Measurements from ENCODE around the gene ALLC.

The ALLC gene

GRCh38 chr2:3672861-3673678, 15.1 kb downstream of the ALLC start:
- no peaks in the 10 kb centered on the region for H3K4me1 ChIP-seq (ENCODE audit: control insufficient read depth, insufficient read depth, low read length)
- DNase-seq (ENCODE audit: low read depth), result no peak
- H3K9me3 ChIP-seq (ENCODE audit: control insufficient read depth, low read length), result no peaks in the 10 kb centered on the region
- H3K27me3 ChIP-seq (replicated peaks; ENCODE audit: control insufficient read depth, insufficient read depth, low read length), result peaks cover 6% of the 10 kb centered on the region
- H3K9ac ChIP-seq (ENCODE audit: low read length), result no peak overlapping the region
- H3K36me3 ChIP-seq (ENCODE audit: control insufficient read depth, insufficient read depth, low read length, severe bottlenecking), result no peaks in the 10 kb centered on the region
- H3K4me3 ChIP-seq (ENCODE audit: low read length), result no peak overlapping the region

- H3K36me3 ChIP-seq (ENCODE audit: control insufficient read depth, insufficient read depth, low read length, severe bottlenecking), result no peaks in the 10 kb centered on the region
- H3K4me3 ChIP-seq (ENCODE audit: low read length), result no peak overlapping the region
- no peaks in the 10 kb centered on the region for H3K9me3 ChIP-seq (ENCODE audit: control insufficient read depth, low read length)
- H3K27me3 ChIP-seq (replicated peaks; ENCODE audit: control insufficient read depth, insufficient read depth, low read length), result peaks cover 10% of the 10 kb centered on the region
- H3K9ac ChIP-seq (ENCODE audit: low read length), result no peak overlapping the region
- no peaks in the 10 kb centered on the region for H3K4me1 ChIP-seq (ENCODE audit: control insufficient read depth, insufficient read depth, low read length)
- no peak for DNase-seq (ENCODE audit: low read depth)
These were observed 16.3 kb downstream of the ALLC start for GRCh38 chr2:3674066-3674845.

GRCh38 chr2:3675687-3676086, 17.7 kb downstream of the ALLC start:
- DNase-seq (ENCODE audit: low read depth), result no peak
- Histone ChIP-seq H3K9ac (ENCODE audit: low read length) (no peak overlapping the region), H3K4me1 (ENCODE audit: control insufficient read depth, insufficient read depth, low read length) (no peaks in the 10 kb centered on the region), H3K9me3 (ENCODE audit: control insufficient read depth, low read length) (no peaks in the 10 kb centered on the region), H3K4me3 (ENCODE audit: low read length) (no peak overlapping the region), H3K27me3 (replicated peaks; ENCODE audit: control insufficient read depth, insufficient read depth, low read length) (peaks cover 18% of the 10 kb centered on the region), H3K36me3 (ENCODE audit: control insufficient read depth, insufficient read depth, low read length, severe bottlenecking) (no peaks in the 10 kb centered on the region)

- Histone ChIP-seq H3K36me3 (ENCODE audit: control insufficient read depth, insufficient read depth, low read length, severe bottlenecking) (no peaks in the 10 kb centered on the region), H3K9me3 (ENCODE audit: control insufficient read depth, low read length) (no peaks in the 10 kb centered on the region), H3K9ac (ENCODE audit: low read length) (no peak overlapping the region), H3K4me1 (ENCODE audit: control insufficient read depth, insufficient read depth, low read length) (no peaks in the 10 kb centered on the region), H3K27me3 (replicated peaks; ENCODE audit: control insufficient read depth, insufficient read depth, low read length) (peaks cover 12% of the 10 kb centered on the region), H3K4me3 (ENCODE audit: low read length) (no peak overlapping the region)
- DNase-seq (ENCODE audit: low read depth), result no peak
These were observed 19.4 kb downstream of the ALLC start for GRCh38 chr2:3677436-3677835.

- no peak for DNase-seq (ENCODE audit: low read depth)
- Histone ChIP-seq H3K4me1 (ENCODE audit: control insufficient read depth, insufficient read depth, low read length) (no peaks in the 10 kb centered on the region), H3K4me3 (ENCODE audit: low read length) (no peak overlapping the region), H3K27me3 (replicated peaks; ENCODE audit: control insufficient read depth, insufficient read depth, low read length) (peaks cover 12% of the 10 kb centered on the region), H3K36me3 (ENCODE audit: control insufficient read depth, insufficient read depth, low read length, severe bottlenecking) (no peaks in the 10 kb centered on the region), H3K9me3 (ENCODE audit: control insufficient read depth, low read length) (no peaks in the 10 kb centered on the region), H3K9ac (ENCODE audit: low read length) (no peak overlapping the region)
These were observed 20.2 kb downstream of the ALLC start for GRCh38 chr2:3678212-3678611.

GRCh38 chr2:3679180-3679579, 21.2 kb downstream of the ALLC start:
- H3K4me1 ChIP-seq (ENCODE audit: control insufficient read depth, insufficient read depth, low read length), result no peaks in the 10 kb centered on the region
- no peak overlapping the region for H3K9ac ChIP-seq (ENCODE audit: low read length)
- no peaks in the 10 kb centered on the region for H3K9me3 ChIP-seq (ENCODE audit: control insufficient read depth, low read length)
- H3K4me3 ChIP-seq (ENCODE audit: low read length), result no peak overlapping the region
- no peaks in the 10 kb centered on the region for H3K36me3 ChIP-seq (ENCODE audit: control insufficient read depth, insufficient read depth, low read length, severe bottlenecking)
- peaks cover 12% of the 10 kb centered on the region for H3K27me3 ChIP-seq (replicated peaks; ENCODE audit: control insufficient read depth, insufficient read depth, low read length)
- DNase-seq (ENCODE audit: low read depth), result no peak

- DNase-seq (ENCODE audit: low read depth), result no peak
- no peak overlapping the region for H3K9ac ChIP-seq (ENCODE audit: low read length)
- peaks cover 12% of the 10 kb centered on the region for H3K27me3 ChIP-seq (replicated peaks; ENCODE audit: control insufficient read depth, insufficient read depth, low read length)
- no peaks in the 10 kb centered on the region for H3K36me3 ChIP-seq (ENCODE audit: control insufficient read depth, insufficient read depth, low read length, severe bottlenecking)
- H3K4me3 ChIP-seq (ENCODE audit: low read length), result no peak overlapping the region
- H3K9me3 ChIP-seq (ENCODE audit: control insufficient read depth, low read length), result no peaks in the 10 kb centered on the region
- H3K4me1 ChIP-seq (ENCODE audit: control insufficient read depth, insufficient read depth, low read length), result no peaks in the 10 kb centered on the region
These were observed 21.8 kb downstream of the ALLC start for GRCh38 chr2:3679616-3680393.

GRCh38 chr2:3680548-3681345, 22.7 kb downstream of the ALLC start:
- Histone ChIP-seq H3K4me1 (ENCODE audit: control insufficient read depth, insufficient read depth, low read length) (no peaks in the 10 kb centered on the region), H3K27me3 (replicated peaks; ENCODE audit: control insufficient read depth, insufficient read depth, low read length) (peaks cover 12% of the 10 kb centered on the region), H3K9ac (ENCODE audit: low read length) (no peak overlapping the region), H3K36me3 (ENCODE audit: control insufficient read depth, insufficient read depth, low read length, severe bottlenecking) (no peaks in the 10 kb centered on the region), H3K9me3 (ENCODE audit: control insufficient read depth, low read length) (no peaks in the 10 kb centered on the region), H3K4me3 (ENCODE audit: low read length) (no peak overlapping the region)
- DNase-seq (ENCODE audit: low read depth), result no peak

- peaks cover 4% of the 10 kb centered on the region for H3K9me3 ChIP-seq (ENCODE audit: control insufficient read depth, low read length)
- no peak overlapping the region for H3K4me3 ChIP-seq (ENCODE audit: low read length)
- DNase-seq (ENCODE audit: low read depth), result no peak
- H3K27me3 ChIP-seq (replicated peaks; ENCODE audit: control insufficient read depth, insufficient read depth, low read length), result peaks cover 12% of the 10 kb centered on the region
- no peak overlapping the region for H3K9ac ChIP-seq (ENCODE audit: low read length)
- no peaks in the 10 kb centered on the region for H3K4me1 ChIP-seq (ENCODE audit: control insufficient read depth, insufficient read depth, low read length)
- H3K36me3 ChIP-seq (ENCODE audit: control insufficient read depth, insufficient read depth, low read length, severe bottlenecking), result no peaks in the 10 kb centered on the region
These were observed 23.6 kb downstream of the ALLC start for GRCh38 chr2:3681625-3682024.

- DNase-seq (ENCODE audit: low read depth), result no peak
- Histone ChIP-seq H3K9ac (ENCODE audit: low read length) (no peak overlapping the region), H3K27me3 (replicated peaks; ENCODE audit: control insufficient read depth, insufficient read depth, low read length) (peaks cover 12% of the 10 kb centered on the region), H3K36me3 (ENCODE audit: control insufficient read depth, insufficient read depth, low read length, severe bottlenecking) (no peaks in the 10 kb centered on the region), H3K9me3 (ENCODE audit: control insufficient read depth, low read length) (peaks cover 4% of the 10 kb centered on the region), H3K4me3 (ENCODE audit: low read length) (no peak overlapping the region), H3K4me1 (ENCODE audit: control insufficient read depth, insufficient read depth, low read length) (no peaks in the 10 kb centered on the region)
These were observed 24.8 kb downstream of the ALLC start for GRCh38 chr2:3682811-3683210.
